GM12872 (cell line): ENCODE measurements around the gene PRRX1.

Source experiments
- TF ChIP-seq, protein P1 (sequence below): IDR thresholded peaks from 3 replicates; pipeline ENCODE4 v1.5.1; 2011; ENCODE audit warnings: low read depth, mild to moderate bottlenecking, low read length, moderate library complexity; ENCODE audit not compliant: insufficient read depth

The PRRX1 gene

DNA sequence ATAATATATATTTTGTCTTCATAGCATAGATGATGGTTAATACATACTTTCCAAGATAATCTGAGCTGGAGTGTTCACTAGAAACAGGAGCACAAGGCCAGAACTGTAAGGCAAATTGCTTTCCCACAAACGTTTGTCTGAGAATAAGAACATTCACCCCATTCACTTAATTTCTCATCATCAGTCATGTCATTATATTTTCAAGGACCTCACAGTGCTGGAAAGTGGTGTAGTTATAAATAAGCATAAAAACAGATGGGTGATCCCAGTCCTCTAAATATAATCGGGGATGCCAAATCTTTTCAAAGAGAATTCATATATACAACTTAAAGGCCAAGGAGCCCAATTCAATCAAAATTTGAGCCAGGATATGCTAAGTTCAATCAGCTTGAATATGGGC lies 8.4 kb downstream of the PRRX1 start:
- TF ChIP-seq, protein P1, sequence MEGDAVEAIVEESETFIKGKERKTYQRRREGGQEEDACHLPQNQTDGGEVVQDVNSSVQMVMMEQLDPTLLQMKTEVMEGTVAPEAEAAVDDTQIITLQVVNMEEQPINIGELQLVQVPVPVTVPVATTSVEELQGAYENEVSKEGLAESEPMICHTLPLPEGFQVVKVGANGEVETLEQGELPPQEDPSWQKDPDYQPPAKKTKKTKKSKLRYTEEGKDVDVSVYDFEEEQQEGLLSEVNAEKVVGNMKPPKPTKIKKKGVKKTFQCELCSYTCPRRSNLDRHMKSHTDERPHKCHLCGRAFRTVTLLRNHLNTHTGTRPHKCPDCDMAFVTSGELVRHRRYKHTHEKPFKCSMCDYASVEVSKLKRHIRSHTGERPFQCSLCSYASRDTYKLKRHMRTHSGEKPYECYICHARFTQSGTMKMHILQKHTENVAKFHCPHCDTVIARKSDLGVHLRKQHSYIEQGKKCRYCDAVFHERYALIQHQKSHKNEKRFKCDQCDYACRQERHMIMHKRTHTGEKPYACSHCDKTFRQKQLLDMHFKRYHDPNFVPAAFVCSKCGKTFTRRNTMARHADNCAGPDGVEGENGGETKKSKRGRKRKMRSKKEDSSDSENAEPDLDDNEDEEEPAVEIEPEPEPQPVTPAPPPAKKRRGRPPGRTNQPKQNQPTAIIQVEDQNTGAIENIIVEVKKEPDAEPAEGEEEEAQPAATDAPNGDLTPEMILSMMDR, result no peak

DNA sequence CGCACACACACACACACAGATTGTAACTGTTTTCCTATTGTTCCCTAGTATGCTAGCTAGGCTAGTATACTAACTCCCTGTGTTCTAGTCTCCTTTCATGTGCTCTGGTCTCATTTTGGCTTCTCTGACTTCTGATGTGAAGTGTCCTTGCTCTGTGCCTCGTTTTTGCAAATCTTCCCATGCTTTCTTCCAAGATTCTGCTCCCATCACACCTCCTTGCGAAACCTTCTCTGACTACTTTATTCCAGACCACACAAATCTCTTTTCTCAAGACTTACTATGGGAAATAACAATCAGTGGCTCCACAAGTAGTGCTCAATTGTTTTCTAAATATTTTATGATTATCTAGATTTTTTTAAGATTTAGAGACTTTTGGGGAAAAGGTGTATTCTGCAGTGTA lies 10.3 kb downstream of the PRRX1 start:
- TF ChIP-seq, protein P1, result no peak

DNA sequence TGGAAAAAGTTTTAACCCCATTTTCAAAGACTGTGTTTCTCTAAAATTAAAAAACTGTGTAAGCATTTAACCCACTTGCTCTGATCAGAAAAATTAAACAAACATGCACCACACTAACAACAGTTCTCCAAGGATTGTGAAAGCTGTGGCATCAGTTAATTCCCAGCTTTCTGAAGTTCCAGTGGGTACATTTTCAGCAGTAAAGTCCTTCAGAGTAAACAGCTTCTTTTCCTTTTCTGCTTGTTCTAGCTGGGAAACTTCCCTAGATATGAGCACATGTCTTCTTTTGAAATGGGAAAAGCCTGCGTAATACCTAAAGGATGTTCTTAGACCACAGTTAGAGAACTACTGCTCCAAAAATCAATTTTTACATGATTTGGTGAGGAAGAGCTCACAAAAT lies 11.1 kb downstream of the PRRX1 start:
- TF ChIP-seq, protein P1, result no peak

DNA sequence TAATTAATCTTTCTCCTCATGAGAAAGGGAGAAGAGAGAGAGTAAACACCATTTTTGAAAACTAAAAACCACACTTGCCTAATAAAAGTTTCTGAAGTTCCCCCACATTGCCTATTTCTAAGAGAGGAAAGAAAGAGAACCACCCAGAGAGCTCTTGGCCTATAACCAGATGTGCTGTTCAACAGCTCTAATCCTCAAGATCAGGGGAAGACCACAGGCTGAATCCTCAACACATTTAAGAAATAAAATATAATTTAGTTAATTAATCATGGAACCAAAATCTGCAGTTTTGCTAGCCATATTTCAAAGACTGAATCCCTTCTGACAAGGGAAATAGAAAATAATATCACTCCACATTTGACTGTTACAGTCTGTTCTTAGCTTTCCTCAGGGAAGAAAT lies 11.9 kb downstream of the PRRX1 start:
- TF ChIP-seq, protein P1, result no peak

DNA sequence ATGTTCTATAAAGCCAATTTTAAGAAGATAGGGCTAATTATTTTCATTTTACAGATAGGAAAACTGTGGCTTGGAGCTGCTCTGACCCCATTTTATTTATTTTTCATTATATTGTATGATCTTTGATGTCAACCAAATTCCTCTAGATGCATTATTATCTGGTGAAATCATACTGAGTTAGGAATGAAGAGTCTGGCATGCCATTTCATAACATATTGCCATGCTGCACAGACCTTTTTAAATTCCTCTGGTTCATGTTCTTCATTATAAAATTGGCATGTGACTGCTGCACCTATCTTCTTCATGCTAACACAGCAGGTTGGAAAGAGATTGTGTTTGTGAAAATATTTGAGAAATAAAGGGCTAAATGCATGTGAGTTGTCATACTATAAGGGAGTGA lies 12.7 kb downstream of the PRRX1 start:
- TF ChIP-seq, protein P1, result no peak

DNA sequence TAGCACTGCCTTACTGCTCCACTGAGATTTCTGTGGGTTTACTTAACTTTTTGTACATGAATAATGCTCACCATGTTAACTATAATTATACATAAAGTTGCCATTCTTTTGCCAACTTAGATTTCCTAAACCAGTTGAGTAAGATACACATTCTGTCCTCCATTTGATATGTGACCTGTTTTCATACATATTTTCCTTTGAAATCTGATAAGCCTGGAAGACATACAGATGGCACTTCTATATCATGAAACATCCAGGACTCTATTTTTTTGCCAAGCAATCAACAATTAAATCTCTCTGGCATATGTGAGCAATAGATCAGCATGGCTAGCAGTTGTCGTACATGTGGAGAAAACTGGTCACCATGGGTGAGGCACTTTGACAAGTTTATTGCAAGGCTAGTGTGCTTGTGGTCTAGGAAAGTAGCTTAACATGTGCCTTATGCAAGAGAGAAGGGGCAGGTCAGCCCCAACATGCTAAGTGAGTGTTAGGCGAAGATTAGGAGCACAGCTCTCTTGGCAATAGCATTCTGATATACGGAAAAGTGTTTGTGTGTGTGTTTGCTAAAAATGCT lies 14.2 kb downstream of the PRRX1 start:
- TF ChIP-seq, protein P1, result no peak

DNA sequence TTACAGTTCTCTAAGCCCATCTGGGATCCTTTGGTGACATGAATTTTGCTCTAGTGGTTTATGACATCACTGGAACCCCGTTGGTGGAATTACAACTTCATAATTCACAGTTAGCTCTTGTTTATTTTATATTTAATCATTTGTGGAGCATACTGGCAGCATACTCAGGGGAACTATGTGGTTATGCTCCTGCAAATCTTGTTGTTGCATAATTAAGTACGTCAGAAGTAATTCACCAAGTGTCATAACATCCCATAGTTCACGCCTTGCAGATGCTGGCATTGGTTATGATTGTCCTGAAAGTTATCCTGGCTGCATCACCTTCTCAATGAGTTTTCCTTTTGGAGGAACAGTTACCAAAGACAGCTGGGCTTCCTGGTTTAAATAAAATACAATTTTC lies 16.5 kb downstream of the PRRX1 start:
- TF ChIP-seq, protein P1, result no peak
